Measurements from ENCODE around the gene CRACR2B. TPM values are rescaled to one million over a fixed set of nuclear protein-coding genes. Genes with fewer than 3 reads are reported as not detected.

Gene CRACR2B
- total and polyA plus RNA-seq, 2 of the 13 experiments (the other 11 are each of a cell fraction or from before 2014, with no cell fraction given), result 14.9 to 21.0 TPM

DNA sequence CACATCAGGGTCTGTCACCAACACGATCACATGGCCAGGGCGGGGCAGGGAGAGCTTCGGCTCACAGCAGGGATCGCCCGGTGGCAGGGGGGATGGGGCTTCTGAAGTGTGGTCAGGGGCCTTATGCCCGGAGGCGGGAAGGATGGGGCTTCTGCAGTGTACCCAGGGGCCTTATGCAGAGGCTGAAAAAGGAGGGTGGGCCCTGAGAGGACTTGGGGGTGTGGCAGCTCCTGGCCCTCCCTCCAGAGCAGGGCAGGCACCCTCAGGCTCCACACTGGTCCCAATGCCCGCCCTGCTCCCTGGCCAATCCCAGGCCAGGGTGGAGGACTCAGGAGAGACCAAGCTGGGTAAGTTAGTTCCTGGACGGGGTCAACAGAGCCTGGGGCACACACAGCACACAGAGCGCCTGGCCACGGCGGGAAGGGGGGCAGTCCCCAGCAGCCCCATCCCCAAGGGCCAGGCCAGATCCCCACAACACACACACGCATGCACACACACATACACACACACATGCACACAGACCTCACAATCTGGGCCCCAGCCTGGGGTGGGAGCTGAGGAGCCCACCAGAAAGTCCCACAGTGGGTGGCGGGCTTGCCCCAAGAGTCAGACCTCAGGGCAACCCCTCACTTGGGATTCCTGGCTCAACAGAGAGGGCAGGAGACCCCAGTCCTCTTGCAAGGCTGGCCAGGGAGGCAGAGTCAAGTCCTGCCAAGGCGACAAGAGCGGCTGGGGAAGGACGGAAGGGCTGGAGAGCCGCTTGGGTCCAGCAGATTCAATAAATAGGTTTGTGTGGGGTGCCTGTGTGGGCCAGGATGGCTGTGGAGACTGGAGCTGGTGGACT lies 36.8 kb upstream of the CRACR2B start:
- H3K4me2 ChIP-seq (ENCODE audit: low read depth, low read length), result no peak overlapping the region
- DNase-seq (ENCODE audit: low spot score) (no peak), ATAC-seq (peak; percentile 6; the same call in 2 of the 3 replicates), FAIRE-seq (no peak)
- H3K9ac ChIP-seq (ENCODE audit: insufficient read depth, low read depth, low read length), result no peak overlapping the region
- ChIA-PET POLR2A (interaction anchor here (0.8 kb wide), 1 partner anchor 13 kb away, joined by 3 read pairs; no protein-coding TSS in a partner anchor), CTCF (ENCODE audit: low intra/inter-chr PET ratio, low total read pairs) (no interaction called here)
- H3K27me3 ChIP-seq (ENCODE audit: control insufficient read depth in 1 of 2, insufficient read depth in 2 of 2, low read length in 2 of 2), result peaks cover 0 to 2% of the 10 kb centered on the region in 2 experiments; a peak in 2 of 5 replicates
- H3K4me3 ChIP-seq (replicated peaks in 1 of 3; ENCODE audit: insufficient read depth in 1 of 3, low read depth in 2 of 3, low read length in 3 of 3), result no peak overlapping the region
- H3K36me3 ChIP-seq (replicated peaks in 1 of 2; ENCODE audit: control insufficient read depth in 1 of 2, insufficient read depth in 2 of 2, low read length in 2 of 2), result no peaks in the 10 kb centered on the region; a peak in 1 of 5 replicates
- no peaks in the 10 kb centered on the region for H3K79me2 ChIP-seq (ENCODE audit: insufficient read depth, low read length)
- no peak overlapping the region for H3K27ac ChIP-seq (ENCODE audit: extremely low read length, insufficient read depth, low read length)
- TF ChIP-seq RBFOX2 (IDR thresholded peaks at IDR 0.05; ENCODE audit: low read depth, low read length) (0 out of 2 replicates have a peak, but pooled peaks have one; percentile 21), ARNT (IDR thresholded peaks at IDR 0.05) (no peak), CHD4 (IDR thresholded peaks at IDR 0.05; ENCODE audit: borderline replicate concordance, low read length) (no peak), HNRNPLL (IDR thresholded peaks at IDR 0.05; ENCODE audit: low read depth, low read length, poor library complexity, severe bottlenecking) (peak; percentile 29), AKAP8 (CRISPR knock-in tag; IDR thresholded peaks at IDR 0.05) (peak; percentile 77; the same call in 1 of the 2 replicates), AGO2 (optimal IDR thresholded peaks at IDR 0.05; ENCODE audit: low read depth, low read length) (peak; percentile 15)
- TF ChIP-seq, protein P1, sequence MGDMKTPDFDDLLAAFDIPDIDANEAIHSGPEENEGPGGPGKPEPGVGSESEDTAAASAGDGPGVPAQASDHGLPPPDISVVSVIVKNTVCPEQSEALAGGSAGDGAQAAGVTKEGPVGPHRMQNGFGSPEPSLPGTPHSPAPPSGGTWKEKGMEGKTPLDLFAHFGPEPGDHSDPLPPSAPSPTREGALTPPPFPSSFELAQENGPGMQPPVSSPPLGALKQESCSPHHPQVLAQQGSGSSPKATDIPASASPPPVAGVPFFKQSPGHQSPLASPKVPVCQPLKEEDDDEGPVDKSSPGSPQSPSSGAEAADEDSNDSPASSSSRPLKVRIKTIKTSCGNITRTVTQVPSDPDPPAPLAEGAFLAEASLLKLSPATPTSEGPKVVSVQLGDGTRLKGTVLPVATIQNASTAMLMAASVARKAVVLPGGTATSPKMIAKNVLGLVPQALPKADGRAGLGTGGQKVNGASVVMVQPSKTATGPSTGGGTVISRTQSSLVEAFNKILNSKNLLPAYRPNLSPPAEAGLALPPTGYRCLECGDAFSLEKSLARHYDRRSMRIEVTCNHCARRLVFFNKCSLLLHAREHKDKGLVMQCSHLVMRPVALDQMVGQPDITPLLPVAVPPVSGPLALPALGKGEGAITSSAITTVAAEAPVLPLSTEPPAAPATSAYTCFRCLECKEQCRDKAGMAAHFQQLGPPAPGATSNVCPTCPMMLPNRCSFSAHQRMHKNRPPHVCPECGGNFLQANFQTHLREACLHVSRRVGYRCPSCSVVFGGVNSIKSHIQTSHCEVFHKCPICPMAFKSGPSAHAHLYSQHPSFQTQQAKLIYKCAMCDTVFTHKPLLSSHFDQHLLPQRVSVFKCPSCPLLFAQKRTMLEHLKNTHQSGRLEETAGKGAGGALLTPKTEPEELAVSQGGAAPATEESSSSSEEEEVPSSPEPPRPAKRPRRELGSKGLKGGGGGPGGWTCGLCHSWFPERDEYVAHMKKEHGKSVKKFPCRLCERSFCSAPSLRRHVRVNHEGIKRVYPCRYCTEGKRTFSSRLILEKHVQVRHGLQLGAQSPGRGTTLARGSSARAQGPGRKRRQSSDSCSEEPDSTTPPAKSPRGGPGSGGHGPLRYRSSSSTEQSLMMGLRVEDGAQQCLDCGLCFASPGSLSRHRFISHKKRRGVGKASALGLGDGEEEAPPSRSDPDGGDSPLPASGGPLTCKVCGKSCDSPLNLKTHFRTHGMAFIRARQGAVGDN (CRISPR knock-in tag; IDR thresholded peaks at IDR 0.05), result 0 out of 2 replicates have a peak, but pooled peaks have one; percentile 7
- TF ChIP-seq, protein P2, sequence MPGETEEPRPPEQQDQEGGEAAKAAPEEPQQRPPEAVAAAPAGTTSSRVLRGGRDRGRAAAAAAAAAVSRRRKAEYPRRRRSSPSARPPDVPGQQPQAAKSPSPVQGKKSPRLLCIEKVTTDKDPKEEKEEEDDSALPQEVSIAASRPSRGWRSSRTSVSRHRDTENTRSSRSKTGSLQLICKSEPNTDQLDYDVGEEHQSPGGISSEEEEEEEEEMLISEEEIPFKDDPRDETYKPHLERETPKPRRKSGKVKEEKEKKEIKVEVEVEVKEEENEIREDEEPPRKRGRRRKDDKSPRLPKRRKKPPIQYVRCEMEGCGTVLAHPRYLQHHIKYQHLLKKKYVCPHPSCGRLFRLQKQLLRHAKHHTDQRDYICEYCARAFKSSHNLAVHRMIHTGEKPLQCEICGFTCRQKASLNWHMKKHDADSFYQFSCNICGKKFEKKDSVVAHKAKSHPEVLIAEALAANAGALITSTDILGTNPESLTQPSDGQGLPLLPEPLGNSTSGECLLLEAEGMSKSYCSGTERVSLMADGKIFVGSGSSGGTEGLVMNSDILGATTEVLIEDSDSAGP (CRISPR knock-in tag; IDR thresholded peaks at IDR 0.05; ENCODE audit: borderline replicate concordance), result peak; percentile 15; the same call in 1 of the 2 replicates
- TF ChIP-seq, protein P3, sequence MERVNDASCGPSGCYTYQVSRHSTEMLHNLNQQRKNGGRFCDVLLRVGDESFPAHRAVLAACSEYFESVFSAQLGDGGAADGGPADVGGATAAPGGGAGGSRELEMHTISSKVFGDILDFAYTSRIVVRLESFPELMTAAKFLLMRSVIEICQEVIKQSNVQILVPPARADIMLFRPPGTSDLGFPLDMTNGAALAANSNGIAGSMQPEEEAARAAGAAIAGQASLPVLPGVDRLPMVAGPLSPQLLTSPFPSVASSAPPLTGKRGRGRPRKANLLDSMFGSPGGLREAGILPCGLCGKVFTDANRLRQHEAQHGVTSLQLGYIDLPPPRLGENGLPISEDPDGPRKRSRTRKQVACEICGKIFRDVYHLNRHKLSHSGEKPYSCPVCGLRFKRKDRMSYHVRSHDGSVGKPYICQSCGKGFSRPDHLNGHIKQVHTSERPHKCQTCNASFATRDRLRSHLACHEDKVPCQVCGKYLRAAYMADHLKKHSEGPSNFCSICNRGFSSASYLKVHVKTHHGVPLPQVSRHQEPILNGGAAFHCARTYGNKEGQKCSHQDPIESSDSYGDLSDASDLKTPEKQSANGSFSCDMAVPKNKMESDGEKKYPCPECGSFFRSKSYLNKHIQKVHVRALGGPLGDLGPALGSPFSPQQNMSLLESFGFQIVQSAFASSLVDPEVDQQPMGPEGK (CRISPR knock-in tag; IDR thresholded peaks at IDR 0.05), result 0 out of 2 replicates have a peak, but pooled peaks have one; percentile 1
- no peak overlapping the region for H2AFZ ChIP-seq (ENCODE audit: low read length)
- H3K4me1 ChIP-seq (ENCODE audit: insufficient read depth, low read length), result peaks cover 21% of the 10 kb centered on the region
- H4K20me1 ChIP-seq (ENCODE audit: insufficient read depth, low read length), result no peaks in the 10 kb centered on the region
- no TSS peak for BruUV-seq (replicated peaks)
- in situ Hi-C loops (cut with HindIII; ENCODE audit: extremely low pct_ligation_motif_present, low pct_unique_long_range_greater_than_20kb) (no loop called here), intact Hi-C loops (cut with micrococcal nuclease; ENCODE audit: unreplicated experiment) (no loop called here)
- 78% methylated on average over 16 of the region's 18 CpGs for WGBS (ENCODE audit: low lambda C conversion rate)
- no peaks in the 10 kb centered on the region for H3K9me3 ChIP-seq (ENCODE audit: low read length)

All from HepG2 (cell line).